Femur (tissue), 1 donor: ENCODE data around the gene SGTA.
"Not testable (repeated sequence)": the region's sequence is repeated elsewhere in the genome, so short reads cannot be mapped to it uniquely, and the experiment has no call there.

Source experiments
- DNase-seq: peaks from one replicate; pipeline ENCODE4 v3.0.0-alpha.2; 2017

SGTA gene

GRCh38 chr19:2722541-2723344, 60.3 kb downstream of the SGTA start:
- peak; percentile 69 for DNase-seq

- DNase-seq, result no peak
Measured at GRCh38 chr19:2721570-2722540, 61.2 kb downstream of the SGTA start.

GRCh38 chr19:2720777-2721569, 62.1 kb downstream of the SGTA start, which contains the start of gene DIRAS1:
Gene DIRAS1, minus strand, starts transcription at chr19:2721372. Its CDS starts 3,566 bp downstream, at chr19:2717806.
- DNase-seq, result no peak

GRCh38 chr19:2719920-2720776, 62.9 kb downstream of the SGTA start:
- no peak for DNase-seq

GRCh38 chr19:2719232-2719735, 63.8 kb downstream of the SGTA start:
- no peak for DNase-seq

GRCh38 chr19:2717638-2718541, 65.2 kb downstream of the SGTA start:
- DNase-seq, result no peak

GRCh38 chr19:2716722-2717637, 66.1 kb downstream of the SGTA start:
- no peak for DNase-seq

- no peak for DNase-seq
Measured at GRCh38 chr19:2716275-2716650, 66.8 kb downstream of the SGTA start.

- DNase-seq, result no peak
Measured at GRCh38 chr19:2715470-2716274, 67.4 kb downstream of the SGTA start.

- DNase-seq, result no peak
Measured at GRCh38 chr19:2714531-2715269, 68.4 kb downstream of the SGTA start.

- not testable (repeated sequence) for DNase-seq
Measured at GRCh38 chr19:2714102-2714501, 69.0 kb downstream of the SGTA start.

GRCh38 chr19:2713170-2713569, 69.9 kb downstream of the SGTA start:
- DNase-seq, result not testable (repeated sequence)

GRCh38 chr19:2711875-2712205, 71.2 kb downstream of the SGTA start:
- no peak for DNase-seq

- DNase-seq, result no peak
Measured at GRCh38 chr19:2711172-2711874, 71.8 kb downstream of the SGTA start.

- no peak for DNase-seq
Measured at GRCh38 chr19:2706251-2706650, 76.8 kb downstream of the SGTA start.
